Tibial nerve (tissue), 3 donors: Measurements from ENCODE around the gene SST.

Experiments used
- CTCF ChIP-seq, 5 experiments: fragments of 200-600 bp in 3 of 5; fragments of 450-650 bp in 2 of 5; sonication (generic) in 3 of 5; IDR thresholded peaks; one replicate each; pipeline ENCODE4 v1.5.1; 2016 to 2019; ENCODE audit warnings: antibody characterized with exemption in 5 of 5, mild to moderate bottlenecking in 3 of 5, moderate library complexity in 2 of 5
- POLR2A ChIP-seq, 2 donors: fragments of 450-650 bp; IDR thresholded peaks; one replicate each; pipeline ENCODE4 v1.6.1; 2017; ENCODE audit warnings: antibody characterized with exemption in 2 of 2, mild to moderate bottlenecking in 2 of 2, moderate library complexity in 2 of 2

GRCh38 chr3:187639927-187640568 is 30.1 kb downstream of the SST start:
- no peak for TF ChIP-seq CTCF (IDR thresholded peaks at IDR 0.05)
- no peak for TF ChIP-seq POLR2A (IDR thresholded peaks at IDR 0.05)
